IMR-90 (cell line): ENCODE data around the gene SLC25A12. TPM values are rescaled to one million over a fixed set of nuclear protein-coding genes. Genes with fewer than 3 reads are reported as not detected.

Experiments used
- ATAC-seq: fragments of 200-7000 bp; cut with Tn5 transposase; 2 replicates; pipeline ENCODE4 v1.9.1; 2020; ENCODE audit warnings: low read depth, mild to moderate bottlenecking, moderate library complexity
- BruUV-seq: library from RNA; stranded (reverse); fragments of 400-500 nt; replicated peaks from 2 replicates; lab custom pipeline; 2021; lab: Mats Ljungman, UMichigan
- CTCF ChIA-PET: fragments of 300-600 bp; formaldehyde crosslinking; extraction: SDS; loops from one replicate; lab custom pipeline; 2021; ENCODE audit warnings: antibody characterized with exemption; lab: Yijun Ruan, JAX
- POLR2A ChIA-PET: fragments of 300-600 bp; sonication (Branson Sonifier 250); formaldehyde crosslinking; loops from one replicate; lab custom pipeline; 2022; ENCODE audit warnings: antibody characterized with exemption; ENCODE audit not compliant: unreplicated experiment; lab: Charles Lee
- DNase-seq: peaks from one replicate; pipeline ENCODE4 v3.0.0; 2013
- H2AFZ ChIP-seq: replicated peaks from 2 replicates; pipeline ENCODE3; 2013; ENCODE audit warnings: low read length, mild to moderate bottlenecking; ENCODE audit not compliant: poor library complexity
- H2AK5ac ChIP-seq: 2 replicates; pipeline ENCODE4 v1.6.1; 2013; ENCODE audit warnings: low read depth, low read length, inconsistent platforms
- H2AK9ac ChIP-seq: replicated peaks from 2 replicates; pipeline ENCODE3; 2013; ENCODE audit warnings: mild to moderate bottlenecking, low read depth, low read length, moderate library complexity; ENCODE audit not compliant: poor library complexity
- H2BK120ac ChIP-seq: 2 replicates; pipeline ENCODE4 v1.6.1; 2013; ENCODE audit warnings: low read depth, low read length, inconsistent platforms
- H2BK15ac ChIP-seq: 3 replicates; pipeline ENCODE4 v1.6.1; 2013; ENCODE audit warnings: low read depth, low read length, inconsistent platforms
- H2BK20ac ChIP-seq: 2 replicates; pipeline ENCODE4 v1.6.1; 2013; ENCODE audit warnings: low read depth, mild to moderate bottlenecking, inconsistent platforms, low read length, moderate library complexity
- H2BK5ac ChIP-seq: 2 replicates; pipeline ENCODE4 v1.6.1; 2013; ENCODE audit warnings: mild to moderate bottlenecking, low read depth, low read length, inconsistent platforms; ENCODE audit not compliant: poor library complexity, severe bottlenecking
- H3K14ac ChIP-seq: replicated peaks from 2 replicates; pipeline ENCODE4 v1.6.1; 2013; ENCODE audit warnings: low read depth, low read length, inconsistent platforms
- H3K18ac ChIP-seq: 2 replicates; pipeline ENCODE4 v1.6.1; 2013; ENCODE audit warnings: low read depth, low read length, control low read depth
- H3K23ac ChIP-seq: 2 replicates; pipeline ENCODE4 v1.6.1; 2013; ENCODE audit warnings: low read depth, low read length, inconsistent platforms
- H3K27ac ChIP-seq: 2 replicates; pipeline ENCODE4 v1.5.1; 2013; ENCODE audit warnings: mild to moderate bottlenecking, control low read depth, low read length; ENCODE audit not compliant: insufficient read depth
- H3K27me3 ChIP-seq: 2 replicates; pipeline ENCODE4 v1.6.1; 2013; ENCODE audit warnings: low read length; ENCODE audit not compliant: control insufficient read depth, insufficient read depth
- H3K36me3 ChIP-seq: 2 replicates; pipeline ENCODE4 v1.6.1; 2013; ENCODE audit warnings: low read length, mixed read lengths; ENCODE audit not compliant: control insufficient read depth, insufficient read depth
- H3K4ac ChIP-seq: 2 replicates; pipeline ENCODE4 v1.6.1; 2013; ENCODE audit warnings: low read depth, low read length, inconsistent platforms
- H3K4me1 ChIP-seq: 2 replicates; pipeline ENCODE4 v1.6.1; 2013; ENCODE audit warnings: low read length, mixed read lengths; ENCODE audit not compliant: control insufficient read depth, insufficient read depth
- H3K4me2 ChIP-seq: 2 replicates; pipeline ENCODE4 v1.6.1; 2013; ENCODE audit warnings: low read depth, mild to moderate bottlenecking, control low read depth, low read length, moderate library complexity
- H3K4me3 ChIP-seq: 2 replicates; pipeline ENCODE4 v1.5.1; 2013; ENCODE audit warnings: low read depth, mild to moderate bottlenecking, control low read depth, low read length, moderate library complexity; ENCODE audit not compliant: insufficient read depth
- H3K56ac ChIP-seq: 2 replicates; pipeline ENCODE4 v1.6.1; 2013; ENCODE audit warnings: low read length, inconsistent platforms; ENCODE audit not compliant: insufficient read depth; ENCODE audit errors: extremely low read depth
- H3K79me1 ChIP-seq, 2 experiments: 2 replicates each; pipeline ENCODE4 v1.6.1; 2013; ENCODE audit warnings: low read length in 2 of 2, inconsistent platforms in 1 of 2, low read depth in 1 of 2
- H3K9ac ChIP-seq: 2 replicates; pipeline ENCODE4 v1.6.1; 2013; ENCODE audit warnings: low read depth, low read length, control low read depth
- H3K9me1 ChIP-seq: 2 replicates; pipeline ENCODE4 v1.6.1; 2013; ENCODE audit warnings: low read length, inconsistent platforms; ENCODE audit not compliant: insufficient read depth
- H3K9me3 ChIP-seq: 2 replicates; pipeline ENCODE4 v1.6.1; 2013; ENCODE audit warnings: low read length; ENCODE audit not compliant: control insufficient read depth, insufficient read depth
- H4K20me1 ChIP-seq: 2 replicates; pipeline ENCODE4 v1.6.1; 2013; ENCODE audit warnings: low read length, inconsistent platforms; ENCODE audit not compliant: insufficient read depth
- H4K5ac ChIP-seq: 2 replicates; pipeline ENCODE4 v1.6.1; 2013; ENCODE audit warnings: mild to moderate bottlenecking, low read depth, low read length, control low read depth
- H4K8ac ChIP-seq, 2 experiments: 2 replicates each; pipeline ENCODE4 v1.6.1; 2013; ENCODE audit warnings: low read depth in 2 of 2, low read length in 2 of 2, control low read depth in 1 of 2, inconsistent platforms in 1 of 2
- H4K91ac ChIP-seq: 2 replicates; pipeline ENCODE4 v1.6.1; 2013; ENCODE audit warnings: low read depth, low read length, inconsistent platforms; ENCODE audit not compliant: insufficient read depth
- BHLHE40 ChIP-seq: fragments of 150-350 bp; IDR thresholded peaks from 2 replicates; pipeline ENCODE4 v1.6.1; 2016; ENCODE audit warnings: mild to moderate bottlenecking, low read depth, low read length
- CEBPB ChIP-seq: IDR thresholded peaks from 2 replicates; pipeline ENCODE4 v1.6.1; 2012; ENCODE audit warnings: low read depth, low read length, improper control_type of control experiment
- CTCF ChIP-seq: conservative IDR thresholded peaks from 2 replicates; pipeline ENCODE4 v1.5.1; 2012; ENCODE audit warnings: mild to moderate bottlenecking, low read depth, low read length, improper control_type of control experiment
- ELK1 ChIP-seq: fragments of 150-350 bp; IDR thresholded peaks from 2 replicates; pipeline ENCODE4 v1.6.1; 2016; ENCODE audit warnings: low read depth, mild to moderate bottlenecking, low read length, moderate library complexity, borderline replicate concordance
- FOS ChIP-seq: fragments of 150-350 bp; IDR thresholded peaks from 2 replicates; pipeline ENCODE4 v1.6.1; 2016; ENCODE audit warnings: low read depth, low read length
- MAFK ChIP-seq: IDR thresholded peaks from 2 replicates; pipeline ENCODE4 v1.6.1; 2012; ENCODE audit warnings: low read depth, low read length, improper control_type of control experiment
- MAZ ChIP-seq: IDR thresholded peaks from 2 replicates; pipeline ENCODE4 v1.6.1; 2012; ENCODE audit warnings: low read depth, mild to moderate bottlenecking, low read length, improper control_type of control experiment, moderate library complexity, borderline replicate concordance
- NFE2L2 ChIP-seq: fragments of 150-350 bp; IDR thresholded peaks from 2 replicates; pipeline ENCODE4 v1.6.1; 2016; ENCODE audit warnings: low read depth, mild to moderate bottlenecking, low read length
- RAD21 ChIP-seq: IDR thresholded peaks from 2 replicates; pipeline ENCODE4 v1.6.1; 2012; ENCODE audit warnings: low read length, improper control_type of control experiment
- RCOR1 ChIP-seq: IDR thresholded peaks from 2 replicates; pipeline ENCODE4 v1.6.1; 2012; ENCODE audit warnings: mild to moderate bottlenecking, low read length, improper control_type of control experiment; ENCODE audit not compliant: insufficient replicate concordance
- SMC3 ChIP-seq: fragments of 150-350 bp; IDR thresholded peaks from 2 replicates; pipeline ENCODE4 v1.6.1; 2016; ENCODE audit warnings: low read depth, mild to moderate bottlenecking, antibody characterized with exemption, low read length, moderate library complexity
- WGBS, 2 experiments: methylation state at CpG; one replicate each; pipeline versions ENCODE4 v1.1.5 to v1.1.7; 2013; ENCODE audit warnings: missing lambda C conversion rate in 2 of 2; ENCODE audit not compliant: insufficient read length in 1 of 2; ENCODE audit errors: extremely low coverage in 2 of 2; 5-methylcytosine and 5-hydroxymethylcytosine counted together
- dilution Hi-C: fragments of 300-500 bp; cut with HindIII; formaldehyde crosslinking; loops from one replicate; pipeline ENCODE4 v1.14.3; 2018; ENCODE audit warnings: low sequenced_read_pairs; ENCODE audit not compliant: unreplicated experiment
- in situ Hi-C: fragments of 300-500 bp; cut with MboI; formaldehyde crosslinking; loops from 3 replicates; pipeline ENCODE4 v1.14.3; 2019; ENCODE audit warnings: low sequenced_read_pairs, inconsistent platforms, mixed read lengths
- intact Hi-C: fragments of 100-400 bp; cut with micrococcal nuclease; formaldehyde crosslinking; loops from 2 replicates; pipeline ENCODE4 v1.10.0; 2022
- polyA plus RNA-seq, 3 experiments: library from polyadenylated mRNA; depleted of rRNA; stranded (reverse); fragments of >200 nt; gene quantifications; 2 replicates each; pipeline ENCODE4 v1.2.3, GENCODE V29; 2012; ENCODE audit warnings: low replicate concordance in 1 of 3
- total RNA-seq: library from RNA; depleted of rRNA; stranded (reverse); fragments of >200 nt; gene quantifications from 2 replicates; pipeline ENCODE4 v1.2.3, GENCODE V29; 2012

Gene SLC25A12
- total and polyA plus RNA-seq, 2 of the 4 experiments (the other 2 are of a cell fraction), result 16.3 to 17.6 TPM

DNA sequence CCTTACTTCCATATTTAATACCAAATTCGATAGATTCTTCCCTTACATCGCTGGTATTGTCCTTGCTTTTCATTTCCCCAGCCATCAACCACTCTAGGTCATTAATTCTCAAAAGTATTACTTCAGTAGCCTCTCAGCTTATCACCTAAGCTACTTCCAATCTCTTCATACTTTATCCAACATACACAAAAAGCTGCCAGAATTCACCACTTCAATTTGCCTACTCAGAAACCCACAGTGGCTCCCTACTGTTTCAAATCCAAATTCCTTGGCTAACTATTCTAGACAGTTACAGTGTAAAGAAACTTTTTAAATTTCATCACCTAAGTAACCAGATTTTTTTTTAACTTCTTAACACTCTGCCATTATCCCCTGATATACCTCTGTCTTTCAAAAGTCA is 4.7 kb downstream of the SLC25A12 start:
- H3K9me1 ChIP-seq, result 0 out of 2 replicates have a peak, but pooled peaks cover 6% of the 10 kb centered on the region
- H2BK120ac ChIP-seq, result no peak overlapping the region
- no peak overlapping the region for H4K8ac ChIP-seq
- no peak overlapping the region for H3K14ac ChIP-seq
- no peaks in the 10 kb centered on the region; the same call in none of the 2 replicates for H3K36me3 ChIP-seq
- no peak overlapping the region for H3K23ac ChIP-seq
- no peak for ATAC-seq
- H2BK15ac ChIP-seq, result no peak overlapping the region
- H4K20me1 ChIP-seq, result no peaks in the 10 kb centered on the region
- no peaks in the 10 kb centered on the region for H3K27me3 ChIP-seq
- ChIA-PET CTCF (no interaction called here), POLR2A (no interaction called here)
- H3K4me1 ChIP-seq, result no peaks in the 10 kb centered on the region
- H2AK5ac ChIP-seq, result no peak overlapping the region
- no peak overlapping the region for H3K4me2 ChIP-seq
- H3K56ac ChIP-seq, result no peak overlapping the region
- H2AK9ac ChIP-seq, result no peak overlapping the region
- no peak for DNase-seq
- intact Hi-C loops, result no loop called here
- no peak overlapping the region for H2AFZ ChIP-seq
- no peaks in the 10 kb centered on the region for H3K9me3 ChIP-seq
- in situ Hi-C loops, result no loop called here
- dilution Hi-C loops, result no loop called here
- no peak overlapping the region for H2BK20ac ChIP-seq
- no peak overlapping the region for H2BK5ac ChIP-seq
- H3K27ac ChIP-seq, result no peak overlapping the region
- H4K91ac ChIP-seq, result no peak overlapping the region
- no peak overlapping the region for H3K9ac ChIP-seq
- H3K79me1 ChIP-seq, result peaks cover 8 to 17% of the 10 kb centered on the region in 2 experiments; a peak in 3 of 4 replicates
- no peak for TF ChIP-seq MAFK
- no peak for TF ChIP-seq FOS
- no peak for TF ChIP-seq CTCF
- TF ChIP-seq ELK1, result no peak
- no peak for TF ChIP-seq RAD21
- TF ChIP-seq MAZ, result no peak
- no peak for TF ChIP-seq SMC3
- TF ChIP-seq RCOR1, result no peak
- TF ChIP-seq NFE2L2, result no peak
- no peak for TF ChIP-seq BHLHE40
- no peak for TF ChIP-seq CEBPB
- no peak overlapping the region for H4K5ac ChIP-seq
- no peak overlapping the region for H3K4me3 ChIP-seq
- 96 to 100% methylated on average over 1 to 2 of the region's 2 CpGs for WGBS, 2 experiments
- H3K4ac ChIP-seq, result no peak overlapping the region
- H3K18ac ChIP-seq, result no peak overlapping the region
- BruUV-seq, result no TSS peak
